ENCODE measurements around the gene NUDT12.

Gene NUDT12

GRCh38 chr5:103539376-103540330 is 22.9 kb downstream of the NUDT12 start:
- DNase-seq: no peak

GRCh38 chr5:103532086-103532734 is 30.4 kb downstream of the NUDT12 start:
- DNase-seq: no peak

GRCh38 chr5:103526164-103526915 is 36.2 kb downstream of the NUDT12 start:
- DNase-seq: no peak

- no peak for DNase-seq
Observed at GRCh38 chr5:103525361-103525760, 37.2 kb downstream of the NUDT12 start.

- DNase-seq: no peak
Observed at GRCh38 chr5:103523319-103523718, 39.3 kb downstream of the NUDT12 start.

- no peak for DNase-seq
Observed at GRCh38 chr5:103522586-103522985, 40.0 kb downstream of the NUDT12 start.

GRCh38 chr5:103519550-103519949 is 43.0 kb downstream of the NUDT12 start:
- DNase-seq: no peak

GRCh38 chr5:103514371-103514770 is 48.2 kb downstream of the NUDT12 start:
- DNase-seq: peak; percentile 38

- no peak for DNase-seq
Observed at GRCh38 chr5:103513701-103514100, 48.9 kb downstream of the NUDT12 start.

- no peak for DNase-seq
Observed at GRCh38 chr5:103512500-103512899, 50.1 kb downstream of the NUDT12 start.

- DNase-seq: no peak
Observed at GRCh38 chr5:103511554-103511885, 51.1 kb downstream of the NUDT12 start.

GRCh38 chr5:103510851-103511553 is 51.6 kb downstream of the NUDT12 start:
- DNase-seq: no peak

- no peak for DNase-seq
Observed at GRCh38 chr5:103505581-103506305, 56.8 kb downstream of the NUDT12 start.

- DNase-seq: no peak
Observed at GRCh38 chr5:103503066-103503465, 59.5 kb downstream of the NUDT12 start.

- DNase-seq: no peak
Observed at GRCh38 chr5:103502662-103503061, 59.9 kb downstream of the NUDT12 start.

All from RPMI8226 (cell line).